Measurements from ENCODE around the gene GATB. TPM values are rescaled to one million over a fixed set of nuclear protein-coding genes. Genes with fewer than 3 reads are reported as not detected.

GATB gene
- total RNA-seq, 1 donor from 2014 or later = 14.2 TPM

- no peak for ATAC-seq
- Histone ChIP-seq H3K36me3 (no peaks in the 10 kb centered on the region), H3K9me3 (no peaks in the 10 kb centered on the region), H3K27ac (no peak overlapping the region), H3K4me3 (no peak overlapping the region), H3K4me1 (no peaks in the 10 kb centered on the region), H3K27me3 (ENCODE audit: low read depth) (no peaks in the 10 kb centered on the region)
- DNase-seq = no peak
- no peak for TF ChIP-seq CTCF (IDR thresholded peaks at IDR 0.05)
- intact Hi-C loops (cut with DNase I) = no loop called here
Measured at GRCh38 chr4:151641983-151642382, 118.8 kb downstream of the GATB start.

GRCh38 chr4:151641167-151641566 lies 119.6 kb downstream of the GATB start:
- intact Hi-C loops (cut with DNase I) = no loop called here
- Histone ChIP-seq H3K9me3 (no peaks in the 10 kb centered on the region), H3K36me3 (no peaks in the 10 kb centered on the region), H3K27ac (no peak overlapping the region), H3K4me1 (no peaks in the 10 kb centered on the region), H3K27me3 (ENCODE audit: low read depth) (no peaks in the 10 kb centered on the region), H3K4me3 (no peak overlapping the region)
- no peak for TF ChIP-seq CTCF (IDR thresholded peaks at IDR 0.05)
- DNase-seq (no peak), ATAC-seq (peak in 1 of 2 donors; percentile 16)

- no peak for TF ChIP-seq CTCF (IDR thresholded peaks at IDR 0.05)
- intact Hi-C loops (cut with DNase I) = no loop called here
Measured at GRCh38 chr4:151640381-151640780, 120.4 kb downstream of the GATB start.

DNA sequence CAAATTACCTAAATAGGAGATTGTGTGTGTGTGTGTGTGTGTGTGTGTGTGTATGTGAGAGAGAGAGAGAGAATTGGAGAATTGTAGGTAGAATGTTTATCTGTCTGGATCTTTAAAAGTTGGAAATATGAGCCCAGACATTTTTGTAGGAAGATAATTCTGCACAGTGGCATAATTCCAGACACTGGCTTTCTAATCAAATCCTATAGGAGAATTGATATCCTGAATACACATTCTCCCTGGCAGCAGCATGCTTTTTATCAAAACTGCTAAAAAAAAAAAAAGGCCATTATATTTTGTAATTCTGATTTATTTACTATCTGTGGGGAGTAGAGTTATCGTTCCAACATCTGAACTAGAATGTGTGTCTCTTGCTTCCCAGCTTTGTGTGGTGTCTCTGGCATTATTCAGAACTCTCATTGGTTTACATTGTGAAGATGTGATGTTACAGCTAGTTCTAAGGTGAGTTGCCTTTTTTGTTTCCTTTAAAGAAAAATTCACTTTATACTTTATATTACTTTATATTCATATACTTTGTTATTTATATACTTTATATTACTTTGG lies 122.4 kb downstream of the GATB start:
- H3K9me3 ChIP-seq = no peaks in the 10 kb centered on the region
- intact Hi-C loops (cut with DNase I) = no loop called here
- no peaks in the 10 kb centered on the region for H3K4me1 ChIP-seq
- H3K36me3 ChIP-seq = no peaks in the 10 kb centered on the region
- DNase-seq (no peak), ATAC-seq (no peak)
- TF ChIP-seq CTCF (IDR thresholded peaks at IDR 0.05) = no peak
- H3K27ac ChIP-seq = no peak overlapping the region
- no peaks in the 10 kb centered on the region for H3K27me3 ChIP-seq (ENCODE audit: low read depth)
- no peak overlapping the region for H3K4me3 ChIP-seq

More at GRCh38 chr4:151640381-151640780, 120.4 kb downstream of the GATB start:
- H3K4me3 ChIP-seq = no peak overlapping the region
- no peak for DNase-seq
- H3K36me3 ChIP-seq = no peaks in the 10 kb centered on the region
- no peaks in the 10 kb centered on the region for H3K9me3 ChIP-seq
- no peaks in the 10 kb centered on the region for H3K27me3 ChIP-seq (ENCODE audit: low read depth)
- no peak overlapping the region for H3K27ac ChIP-seq
- no peaks in the 10 kb centered on the region for H3K4me1 ChIP-seq
- ATAC-seq = no peak

DNA sequence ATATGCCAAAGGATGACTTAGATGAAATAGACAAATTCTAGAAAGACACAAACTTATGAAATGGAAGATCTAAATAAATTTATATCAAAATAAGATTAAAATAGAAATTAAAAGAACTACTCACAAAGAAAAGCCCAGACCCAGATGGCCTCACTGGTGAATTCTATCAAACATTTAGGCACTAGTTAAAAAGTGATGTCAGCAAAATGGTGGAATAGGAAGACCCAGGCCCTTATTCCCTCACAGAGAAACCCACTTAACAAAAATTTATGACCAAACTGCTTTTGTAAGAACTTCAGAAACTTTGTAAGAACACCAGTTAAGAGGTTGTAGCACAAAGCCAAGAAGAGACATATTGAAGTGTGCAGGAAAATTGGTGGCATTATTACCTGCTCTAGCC lies 129.5 kb downstream of the GATB start:
- Histone ChIP-seq H3K4me3 (no peak overlapping the region), H3K27me3 (ENCODE audit: low read depth) (no peaks in the 10 kb centered on the region), H3K9me3 (no peaks in the 10 kb centered on the region), H3K27ac (no peak overlapping the region), H3K36me3 (no peaks in the 10 kb centered on the region), H3K4me1 (no peaks in the 10 kb centered on the region)
- no peak for TF ChIP-seq CTCF (IDR thresholded peaks at IDR 0.05)
- intact Hi-C loops (cut with DNase I) = no loop called here
- ATAC-seq (no peak), DNase-seq (no peak)
